Central memory CD8-positive, alpha-beta T cell (primary cell): Measurements from ENCODE around the gene S1PR3.

Experiments
- ATAC-seq: fragments of 150-1000 bp; cut with Tn5 transposase; replicated peaks from 2 replicates; pipeline ENCODE4 v1.10.0; 2022; ENCODE audit warnings: mild to moderate bottlenecking, moderate FRiP score, moderate number of reproducible peaks; ENCODE audit not compliant: poor library complexity, severe bottlenecking; ENCODE audit errors: extremely low read depth
- DNase-seq, 2 donors: peaks; one replicate each; pipeline ENCODE4 v3.0.0; 2021; ENCODE audit warnings: low spot score in 2 of 2
- H3K27ac Mint-ChIP-seq: one replicate; pipeline ENCODE4 v1.8.0; 2022; ENCODE audit warnings: low read depth, mild to moderate bottlenecking, moderate library complexity, mixed read lengths
- H3K27me3 Mint-ChIP-seq: one replicate; pipeline ENCODE4 v1.8.0; 2022; ENCODE audit warnings: mixed read lengths
- H3K36me3 Mint-ChIP-seq: one replicate; pipeline ENCODE4 v1.8.0; 2022; ENCODE audit warnings: mild to moderate bottlenecking, moderate library complexity, mixed read lengths; ENCODE audit not compliant: insufficient read depth
- H3K4me1 Mint-ChIP-seq: one replicate; pipeline ENCODE4 v1.8.0; 2022; ENCODE audit warnings: mixed read lengths
- H3K4me3 Mint-ChIP-seq: one replicate; pipeline ENCODE4 v1.8.0; 2022; ENCODE audit warnings: mild to moderate bottlenecking, moderate library complexity, mixed read lengths
- H3K9me3 Mint-ChIP-seq: one replicate; pipeline ENCODE4 v1.8.0; 2022; ENCODE audit warnings: mixed read lengths

S1PR3 gene

DNA sequence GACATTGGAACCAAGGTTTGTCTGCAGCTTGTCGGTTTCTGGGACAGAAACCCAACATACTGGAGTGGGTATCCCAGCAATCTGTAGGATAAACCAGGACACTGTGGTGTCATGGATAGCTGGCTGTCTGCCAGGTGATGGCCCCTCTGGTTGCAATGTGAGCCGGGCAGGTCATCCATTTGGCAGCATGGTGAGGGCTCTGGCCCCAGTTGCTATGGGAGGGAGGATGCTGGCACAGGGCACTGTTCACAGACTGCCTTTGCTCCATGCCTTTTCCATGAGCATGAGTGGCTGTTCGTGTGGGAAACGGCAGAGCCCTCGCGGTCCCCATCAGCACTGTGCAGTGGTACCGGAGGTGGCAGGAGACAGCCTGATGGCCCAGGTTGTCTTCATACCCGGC is 6.4 kb downstream of the S1PR3 start:
- no peaks in the 10 kb centered on the region for H3K9me3 Mint-ChIP-seq
- no peak overlapping the region for H3K4me3 Mint-ChIP-seq
- no peak overlapping the region for H3K27ac Mint-ChIP-seq
- H3K4me1 Mint-ChIP-seq, result peaks cover 4% of the 10 kb centered on the region
- no peaks in the 10 kb centered on the region for H3K36me3 Mint-ChIP-seq
- H3K27me3 Mint-ChIP-seq, result peaks cover 31% of the 10 kb centered on the region
- no peak for DNase-seq
- ATAC-seq, result no peak

DNA sequence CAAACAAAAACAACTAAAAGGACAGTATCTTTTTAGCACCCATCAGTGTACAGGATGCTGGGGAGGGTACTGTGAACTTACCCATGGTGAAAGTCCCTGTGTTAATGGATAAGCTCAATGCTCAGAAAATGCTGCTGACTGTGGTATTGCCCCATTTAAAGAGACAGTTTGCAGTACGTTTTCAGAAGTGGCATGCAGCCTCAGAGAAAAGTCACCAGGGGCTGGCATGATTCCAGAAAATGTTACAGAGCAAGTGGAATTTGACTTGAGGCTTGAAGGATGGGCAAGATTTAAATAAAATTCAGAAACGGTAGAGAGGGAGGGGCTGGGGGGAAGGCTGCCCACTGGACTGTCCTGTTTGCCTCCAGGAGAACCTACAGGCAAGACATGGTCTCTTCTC is 7.2 kb downstream of the S1PR3 start:
- Mint-ChIP-seq H3K9me3 (no peaks in the 10 kb centered on the region), H3K27ac (no peak overlapping the region), H3K36me3 (no peaks in the 10 kb centered on the region), H3K4me1 (peaks cover 4% of the 10 kb centered on the region), H3K4me3 (no peak overlapping the region), H3K27me3 (peaks cover 31% of the 10 kb centered on the region)
- ATAC-seq, result no peak
- no peak for DNase-seq

GRCh38 chr9:88998911-88999310 is 7.6 kb downstream of the S1PR3 start:
- DNase-seq (no peak), ATAC-seq (no peak)
- Mint-ChIP-seq H3K27ac (no peak overlapping the region), H3K36me3 (no peaks in the 10 kb centered on the region), H3K4me3 (no peak overlapping the region), H3K27me3 (peaks cover 27% of the 10 kb centered on the region), H3K9me3 (no peaks in the 10 kb centered on the region), H3K4me1 (peaks cover 4% of the 10 kb centered on the region)

- Mint-ChIP-seq H3K9me3 (no peaks in the 10 kb centered on the region), H3K4me1 (peaks cover 4% of the 10 kb centered on the region), H3K36me3 (no peaks in the 10 kb centered on the region), H3K4me3 (no peak overlapping the region), H3K27me3 (peaks cover 18% of the 10 kb centered on the region), H3K27ac (no peak overlapping the region)
- DNase-seq, result no peak
- no peak for ATAC-seq
Measured at GRCh38 chr9:89000371-89000781, 9.1 kb downstream of the S1PR3 start.

- Mint-ChIP-seq H3K4me1 (peaks cover 4% of the 10 kb centered on the region), H3K4me3 (no peak overlapping the region), H3K27me3 (peaks cover 18% of the 10 kb centered on the region), H3K27ac (no peak overlapping the region), H3K9me3 (no peaks in the 10 kb centered on the region), H3K36me3 (no peaks in the 10 kb centered on the region)
- peak; percentile 52 to 56 for DNase-seq
- ATAC-seq, result peak; percentile 43
Measured at GRCh38 chr9:89000973-89001916, 10.0 kb downstream of the S1PR3 start.

- H3K27ac Mint-ChIP-seq, result no peak overlapping the region
- H3K36me3 Mint-ChIP-seq, result no peaks in the 10 kb centered on the region
- peaks cover 18% of the 10 kb centered on the region for H3K27me3 Mint-ChIP-seq
- H3K9me3 Mint-ChIP-seq, result no peaks in the 10 kb centered on the region
- no peak overlapping the region for H3K4me3 Mint-ChIP-seq
- no peak for DNase-seq
- ATAC-seq, result no peak
- peaks cover 4% of the 10 kb centered on the region for H3K4me1 Mint-ChIP-seq
Measured at GRCh38 chr9:89001917-89002540, 10.8 kb downstream of the S1PR3 start.

- Mint-ChIP-seq H3K27me3 (peaks cover 18% of the 10 kb centered on the region), H3K36me3 (no peaks in the 10 kb centered on the region), H3K9me3 (no peaks in the 10 kb centered on the region), H3K4me1 (peaks cover 4% of the 10 kb centered on the region), H3K4me3 (no peak overlapping the region), H3K27ac (no peak overlapping the region)
- ATAC-seq, result no peak
- no peak for DNase-seq
Measured at GRCh38 chr9:89002987-89003386, 11.7 kb downstream of the S1PR3 start.

DNA sequence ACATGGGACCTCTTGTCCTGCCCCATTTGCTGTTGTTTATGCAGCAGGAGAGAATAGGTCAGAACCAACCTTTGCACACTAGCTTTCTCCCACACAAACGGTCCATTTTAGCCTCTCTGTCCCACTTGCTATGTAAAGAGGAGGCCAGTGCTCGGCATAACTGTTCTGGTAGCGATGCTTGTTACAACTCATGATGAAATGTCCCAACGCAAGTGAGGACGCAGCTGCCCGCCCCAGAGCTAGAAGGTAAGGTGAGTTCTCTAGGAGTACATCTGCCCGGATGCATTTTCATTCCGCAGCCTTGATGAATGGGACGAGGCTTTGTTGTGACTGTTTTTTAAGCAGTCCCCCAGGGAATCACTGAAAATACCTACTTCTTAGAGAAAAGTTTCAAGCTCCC is 14.1 kb downstream of the S1PR3 start:
- peaks cover 18% of the 10 kb centered on the region for H3K27me3 Mint-ChIP-seq
- ATAC-seq, result no peak
- H3K27ac Mint-ChIP-seq, result no peak overlapping the region
- no peaks in the 10 kb centered on the region for H3K36me3 Mint-ChIP-seq
- DNase-seq, result no peak
- H3K4me3 Mint-ChIP-seq, result no peak overlapping the region
- H3K9me3 Mint-ChIP-seq, result no peaks in the 10 kb centered on the region
- H3K4me1 Mint-ChIP-seq, result peaks cover 4% of the 10 kb centered on the region

- DNase-seq (no peak), ATAC-seq (no peak)
- Mint-ChIP-seq H3K27ac (no peak overlapping the region), H3K36me3 (no peaks in the 10 kb centered on the region), H3K9me3 (no peaks in the 10 kb centered on the region), H3K27me3 (peaks cover 18% of the 10 kb centered on the region), H3K4me3 (no peak overlapping the region), H3K4me1 (no peaks in the 10 kb centered on the region)
Measured at GRCh38 chr9:89006267-89006666, 15.0 kb downstream of the S1PR3 start.

GRCh38 chr9:89006996-89007967 is 16.0 kb downstream of the S1PR3 start:
- Mint-ChIP-seq H3K4me3 (no peak overlapping the region), H3K4me1 (no peaks in the 10 kb centered on the region), H3K36me3 (no peaks in the 10 kb centered on the region), H3K27me3 (peaks cover 16% of the 10 kb centered on the region), H3K9me3 (no peaks in the 10 kb centered on the region), H3K27ac (no peak overlapping the region)
- no peak for DNase-seq
- ATAC-seq, result no peak

- Mint-ChIP-seq H3K4me1 (no peaks in the 10 kb centered on the region), H3K36me3 (no peaks in the 10 kb centered on the region), H3K4me3 (no peak overlapping the region), H3K27me3 (peaks cover 16% of the 10 kb centered on the region), H3K27ac (no peak overlapping the region), H3K9me3 (no peaks in the 10 kb centered on the region)
- DNase-seq (no peak), ATAC-seq (no peak)
Measured at GRCh38 chr9:89008055-89008743, 16.9 kb downstream of the S1PR3 start.
